Measurements from ENCODE around the gene COMT. TPM values are rescaled to one million over a fixed set of nuclear protein-coding genes. Genes with fewer than 3 reads are reported as not detected.

The COMT gene
- total RNA-seq, 1 donor from 2014 or later, result 145 TPM

DNA sequence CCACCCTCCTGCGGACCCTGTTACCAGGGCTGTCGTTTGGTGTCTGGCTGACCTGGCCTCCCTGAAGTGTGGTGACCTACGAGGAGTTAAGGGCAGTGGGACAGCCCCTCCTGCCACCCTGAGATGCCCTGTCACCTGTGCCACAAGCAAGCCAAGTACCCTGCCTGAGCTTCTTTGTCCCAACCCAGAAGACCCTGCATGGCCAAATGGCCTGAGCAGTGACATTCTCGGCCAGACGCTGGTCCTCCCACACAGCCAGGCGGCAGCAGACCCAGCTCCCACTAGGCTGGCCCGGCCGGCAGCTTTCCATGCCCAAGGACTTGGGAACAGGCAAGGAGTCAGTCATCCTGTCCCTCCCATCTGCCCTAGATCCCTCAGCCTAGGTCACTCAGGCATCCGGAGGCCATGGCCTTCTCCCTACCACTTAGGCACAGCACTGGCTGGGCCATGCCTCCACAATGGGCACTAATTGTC lies 67.5 kb downstream of the COMT start:
- DNase-seq (ENCODE audit: low spot score) (no peak), ATAC-seq (no peak)

DNA sequence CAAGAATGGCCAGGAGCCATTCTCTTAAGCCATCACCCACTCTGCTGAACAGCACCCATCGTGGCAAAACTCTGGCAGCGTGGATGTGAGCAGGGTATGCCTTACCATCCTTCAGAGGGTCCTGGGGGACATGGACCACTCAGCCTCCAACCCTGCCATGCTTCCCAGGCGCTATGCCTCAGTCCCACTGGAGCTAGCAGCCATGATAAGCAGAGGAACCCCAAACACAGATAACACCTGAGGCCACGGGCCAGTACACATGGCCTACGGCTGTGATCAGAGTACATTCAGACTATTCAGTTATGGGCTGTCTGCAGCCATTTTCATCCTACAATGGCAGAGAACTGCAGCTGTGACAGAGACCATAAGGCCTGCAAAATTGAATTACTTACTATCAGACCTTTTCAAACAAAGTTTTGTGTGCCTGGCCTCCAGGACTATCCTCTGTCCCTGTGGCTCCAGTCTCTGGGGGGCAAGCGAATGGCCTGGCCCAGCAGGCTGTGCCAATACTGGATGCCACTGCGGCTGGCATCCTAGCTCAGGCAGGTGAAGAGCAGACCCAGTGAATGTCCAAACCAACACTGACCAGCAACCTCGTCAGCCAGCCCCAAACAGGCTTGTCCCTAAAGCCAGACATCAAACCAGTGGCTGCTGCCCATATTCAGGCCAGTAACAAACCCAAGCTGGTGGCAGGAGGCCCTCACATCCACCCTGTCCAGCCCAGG lies 68.2 kb downstream of the COMT start:
- ATAC-seq (no peak), DNase-seq (ENCODE audit: low spot score) (no peak)

DNA sequence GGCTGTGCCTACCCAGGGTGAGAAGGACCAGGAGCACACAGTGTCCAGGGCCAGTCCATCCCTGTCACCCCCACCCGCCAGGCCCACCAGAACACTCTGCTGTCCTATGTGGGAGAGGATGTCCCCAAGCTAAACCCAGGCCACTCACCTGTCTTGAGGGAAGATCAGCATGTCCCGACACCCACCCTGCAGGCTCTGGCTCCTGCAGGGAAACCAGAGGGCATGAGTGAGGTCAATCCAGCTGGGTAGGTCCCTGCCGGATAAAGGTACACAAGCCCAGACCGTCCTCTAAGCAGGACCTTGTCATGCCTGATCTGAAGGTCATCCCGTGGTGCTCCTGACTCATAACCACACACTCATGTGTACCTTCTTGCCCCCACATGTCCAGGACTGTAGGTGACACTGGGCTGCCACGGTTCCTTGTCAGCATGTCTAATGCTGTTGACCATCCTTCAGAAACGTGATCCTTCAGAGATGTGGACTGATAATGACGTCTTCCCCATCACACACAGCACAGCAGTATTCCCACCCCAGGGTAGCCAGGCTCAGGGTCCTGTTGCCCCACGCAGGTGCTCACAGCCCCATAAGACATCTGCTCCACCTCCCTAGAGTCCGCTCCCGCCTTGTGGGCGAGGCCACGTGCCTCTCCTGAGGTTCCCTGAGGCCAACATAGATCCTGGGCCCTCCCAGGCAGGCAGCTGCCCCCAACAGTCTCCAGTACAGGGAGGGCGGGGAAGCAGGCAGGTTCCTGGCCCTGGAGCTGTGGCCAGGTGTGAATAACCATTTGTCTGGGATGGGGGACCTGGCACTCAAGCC lies 68.9 kb downstream of the COMT start:
- DNase-seq (ENCODE audit: low spot score) (no peak), ATAC-seq (no peak)

DNA sequence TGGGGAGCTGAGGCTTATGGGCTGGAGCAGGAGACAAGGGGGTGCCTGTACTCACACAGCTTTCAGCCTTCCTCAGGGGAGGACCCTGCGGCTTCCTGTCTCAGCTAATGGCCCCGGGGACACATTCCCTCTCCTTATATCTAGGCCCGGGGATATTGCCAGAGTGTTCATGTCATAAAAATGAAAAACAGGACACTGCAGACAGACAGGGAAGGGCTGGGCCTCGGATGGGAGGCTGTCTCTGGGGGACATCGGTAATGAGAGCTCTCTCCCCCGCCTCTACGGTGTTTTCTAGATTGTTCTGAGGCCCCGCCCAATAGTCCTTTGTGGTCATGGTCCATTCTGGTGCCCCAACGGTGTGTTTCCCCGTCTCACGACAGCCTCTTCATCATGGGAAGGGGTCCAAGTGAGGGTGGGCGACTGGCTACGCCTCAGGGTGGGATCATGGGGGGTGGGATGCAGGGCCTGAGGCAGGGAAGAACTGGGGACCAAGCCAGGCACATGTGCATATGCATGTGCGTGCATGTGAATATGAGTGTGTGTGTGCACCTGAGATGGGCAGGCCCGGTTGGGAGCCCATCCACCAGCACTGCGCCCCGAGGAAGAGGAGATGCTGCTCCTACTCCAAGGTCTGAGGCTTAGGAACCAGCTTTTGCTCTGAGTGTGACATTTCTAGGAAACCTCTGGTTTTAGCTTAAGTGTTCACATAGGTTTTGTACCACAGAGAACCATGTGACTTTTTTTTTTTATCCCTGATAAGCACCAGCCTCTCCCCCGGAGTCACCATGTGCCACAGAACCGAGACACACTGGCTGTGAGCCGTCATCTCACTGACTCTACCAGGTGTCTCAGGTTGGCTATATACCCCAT lies 69.8 kb downstream of the COMT start:
- DNase-seq (ENCODE audit: low spot score) (no peak), ATAC-seq (no peak)

DNA sequence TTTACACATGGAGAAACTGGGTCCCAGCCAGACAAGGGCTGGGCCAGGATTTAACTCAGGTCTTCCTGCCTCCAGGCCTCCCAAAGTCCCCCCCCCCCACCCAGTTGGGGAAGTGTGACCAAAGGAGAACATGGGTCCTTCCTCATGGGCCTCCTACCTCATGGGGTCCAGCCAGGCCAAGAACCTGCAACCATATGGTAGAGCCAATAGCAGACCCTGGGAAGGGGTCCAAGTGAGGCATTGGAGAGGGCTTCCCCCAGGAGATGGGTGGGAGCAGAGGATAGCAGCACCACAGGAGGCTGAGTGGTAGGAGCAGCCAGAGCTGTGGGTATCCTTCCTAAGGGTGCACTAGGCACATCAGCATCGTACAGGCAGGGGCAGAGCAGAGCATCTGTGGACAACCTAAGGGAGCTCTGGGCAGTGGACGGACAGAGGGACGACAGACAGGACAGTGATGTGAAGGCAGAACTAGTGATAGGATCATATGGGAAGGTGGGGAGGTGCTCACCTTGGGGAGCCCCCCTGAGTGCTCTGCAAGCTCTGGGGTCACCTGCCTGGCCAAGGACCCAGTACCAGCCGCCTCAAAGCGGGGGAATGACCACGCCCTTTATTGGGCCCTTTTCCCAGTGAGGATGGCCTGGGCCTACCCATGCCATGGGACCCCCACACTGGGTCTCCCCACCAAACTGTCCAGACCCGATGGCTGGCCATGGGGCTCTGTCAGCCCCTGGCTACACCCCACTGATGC lies 70.6 kb downstream of the COMT start:
- ATAC-seq (no peak), DNase-seq (ENCODE audit: low spot score) (no peak)

DNA sequence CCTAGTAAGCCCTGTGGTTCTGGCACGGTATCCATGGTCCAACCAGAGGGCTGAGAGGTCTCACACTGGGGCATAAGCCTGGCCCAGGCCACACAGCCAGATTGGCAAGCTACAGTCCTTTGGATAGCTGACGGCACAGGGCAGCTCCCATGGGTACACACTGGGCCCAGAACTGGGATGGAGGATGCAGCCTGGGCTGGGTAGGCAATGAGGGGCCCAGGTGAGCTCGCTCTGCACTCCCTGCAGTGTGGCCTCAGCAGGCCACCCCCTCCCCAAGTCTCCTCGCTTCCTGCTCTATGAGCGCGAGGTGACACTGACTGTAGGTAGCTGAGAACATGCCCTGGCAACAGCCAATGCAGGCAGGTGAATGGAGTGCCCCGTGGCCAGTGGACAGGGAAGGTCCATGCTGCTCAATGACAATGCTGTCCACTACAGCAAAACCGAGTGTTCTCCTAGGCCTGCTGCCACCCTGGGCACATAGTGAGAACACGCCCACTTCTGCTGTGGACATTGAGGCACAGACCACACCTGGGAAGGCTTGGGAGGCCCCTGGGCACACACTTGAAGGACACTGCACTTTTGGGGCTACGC lies 71.3 kb downstream of the COMT start:
- ATAC-seq (no peak), DNase-seq (ENCODE audit: low spot score) (no peak)

DNA sequence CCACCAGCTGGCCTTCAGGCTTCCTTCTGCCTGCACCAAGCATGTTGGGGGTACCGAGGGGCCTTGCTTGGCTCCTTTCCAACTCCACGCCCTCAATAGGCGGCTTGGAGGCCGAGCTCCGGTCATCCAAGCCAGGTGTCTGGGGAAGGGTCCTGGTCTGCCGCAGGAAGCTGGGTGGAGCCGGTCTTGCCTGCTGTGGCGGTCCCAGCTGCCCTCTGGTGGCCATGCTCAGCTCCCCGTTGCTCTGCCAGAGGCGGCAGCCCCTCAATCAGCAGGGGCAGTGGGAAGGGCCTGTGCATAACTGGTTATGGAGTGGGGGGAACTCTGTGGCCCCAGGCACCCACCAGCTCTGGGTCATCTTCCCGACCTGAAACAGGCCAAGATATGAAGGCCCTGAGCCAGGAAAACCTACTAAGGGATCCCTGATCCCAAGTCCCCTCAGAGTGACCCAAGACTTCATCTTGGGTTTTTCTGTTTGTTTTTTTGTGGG lies 71.9 kb downstream of the COMT start:
- ATAC-seq, result no peak

DNA sequence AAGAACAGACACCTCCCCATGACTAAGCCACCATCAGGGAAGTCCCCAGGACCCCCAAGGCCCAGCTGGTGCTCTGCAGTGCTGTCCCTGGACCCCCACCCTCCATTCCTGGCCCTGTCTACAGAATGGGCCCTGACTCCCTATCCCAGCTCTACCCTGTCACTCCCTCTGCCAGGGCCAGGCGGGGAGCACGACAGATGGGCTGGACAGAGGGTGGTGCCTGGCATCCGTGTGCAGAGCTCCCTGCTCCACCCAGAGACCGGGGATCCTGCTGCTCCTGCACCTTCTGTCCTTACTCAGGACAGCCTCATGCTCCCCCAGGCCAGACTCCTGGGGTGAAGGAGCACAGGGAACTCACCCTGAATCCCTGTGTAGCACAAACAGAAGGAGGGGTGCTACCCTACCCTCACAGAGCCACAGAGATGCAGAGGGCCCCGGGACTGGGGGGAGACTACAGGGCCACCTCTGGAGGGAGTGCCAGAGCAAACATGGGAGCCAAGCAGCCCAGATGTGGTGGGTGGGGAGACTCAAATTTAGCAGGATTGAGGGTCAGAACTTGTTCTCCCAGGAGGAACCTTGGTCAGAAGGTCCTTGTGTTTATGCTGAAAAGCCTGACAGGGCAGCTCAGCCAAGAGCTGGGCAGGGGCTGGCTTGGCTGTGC lies 73.1 kb downstream of the COMT start:
- peak; percentile 59 for ATAC-seq
- DNase-seq (ENCODE audit: low spot score), result no peak

More for the DNA sequence above, 71.9 kb downstream of the COMT start:
- no peak for DNase-seq (ENCODE audit: low spot score)

DNA sequence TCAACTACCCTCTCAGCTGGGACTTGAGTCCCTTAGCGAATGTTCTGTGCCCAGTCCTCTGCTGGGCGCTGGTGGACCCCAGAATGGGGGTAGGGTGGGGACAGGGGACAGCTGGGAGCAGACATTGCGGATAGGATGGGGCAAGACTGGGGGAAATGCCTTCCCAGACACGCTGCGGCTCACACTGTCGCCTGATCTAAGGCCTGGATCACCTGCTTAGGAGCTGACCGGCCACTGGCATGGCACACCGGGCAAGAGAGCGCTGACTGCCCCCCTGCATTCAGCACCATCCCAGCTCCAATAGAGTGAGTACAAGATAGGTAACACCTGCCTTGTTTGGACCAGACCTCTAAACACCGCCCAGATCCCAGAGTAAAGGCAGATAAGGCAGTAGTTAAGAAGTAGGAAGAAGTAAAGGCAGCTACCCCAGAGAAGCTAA lies 73.6 kb downstream of the COMT start:
- ATAC-seq, result peak; percentile 2
- no peak for DNase-seq (ENCODE audit: low spot score)

DNA sequence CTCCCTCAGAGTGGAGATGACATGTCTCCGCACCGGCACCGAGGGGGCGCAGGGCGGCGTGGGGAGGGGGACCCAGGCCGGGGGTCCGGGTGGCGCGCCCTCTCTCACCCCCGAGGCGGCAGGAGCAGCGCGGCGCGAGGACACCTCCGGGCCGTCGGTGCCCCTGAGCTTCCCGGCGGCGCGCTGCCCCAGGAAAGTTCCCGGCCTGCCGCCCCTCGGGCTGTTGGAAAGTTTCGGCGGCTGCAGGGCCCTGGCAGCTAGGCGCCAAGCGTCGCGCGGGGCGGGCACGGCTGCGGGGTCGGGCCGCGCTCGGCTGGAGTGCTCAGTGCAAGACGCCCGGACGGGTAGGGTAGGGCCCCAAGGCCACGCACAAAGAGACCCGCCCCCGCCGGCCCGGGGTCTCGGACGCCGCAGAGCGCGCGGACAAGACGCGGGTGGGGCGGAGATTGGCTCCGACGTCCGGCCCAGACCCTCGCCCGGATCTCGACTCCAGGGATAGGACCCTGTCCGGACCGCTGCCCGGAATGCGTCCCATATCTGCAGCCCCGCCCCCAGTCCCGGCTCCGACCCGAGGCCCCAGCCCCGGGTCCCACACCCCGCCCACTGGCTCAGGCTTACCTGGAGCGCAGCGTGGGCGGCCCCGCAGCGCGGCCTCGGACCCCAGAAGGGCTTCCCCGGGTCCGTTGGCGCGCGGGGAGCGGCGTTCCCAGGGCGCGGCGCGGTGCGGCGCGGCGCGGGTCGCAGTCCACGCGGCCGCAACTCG lies 74.6 kb downstream of the COMT start:
- ATAC-seq (peak; percentile 14), DNase-seq (ENCODE audit: low spot score) (peak; percentile 69)

DNA sequence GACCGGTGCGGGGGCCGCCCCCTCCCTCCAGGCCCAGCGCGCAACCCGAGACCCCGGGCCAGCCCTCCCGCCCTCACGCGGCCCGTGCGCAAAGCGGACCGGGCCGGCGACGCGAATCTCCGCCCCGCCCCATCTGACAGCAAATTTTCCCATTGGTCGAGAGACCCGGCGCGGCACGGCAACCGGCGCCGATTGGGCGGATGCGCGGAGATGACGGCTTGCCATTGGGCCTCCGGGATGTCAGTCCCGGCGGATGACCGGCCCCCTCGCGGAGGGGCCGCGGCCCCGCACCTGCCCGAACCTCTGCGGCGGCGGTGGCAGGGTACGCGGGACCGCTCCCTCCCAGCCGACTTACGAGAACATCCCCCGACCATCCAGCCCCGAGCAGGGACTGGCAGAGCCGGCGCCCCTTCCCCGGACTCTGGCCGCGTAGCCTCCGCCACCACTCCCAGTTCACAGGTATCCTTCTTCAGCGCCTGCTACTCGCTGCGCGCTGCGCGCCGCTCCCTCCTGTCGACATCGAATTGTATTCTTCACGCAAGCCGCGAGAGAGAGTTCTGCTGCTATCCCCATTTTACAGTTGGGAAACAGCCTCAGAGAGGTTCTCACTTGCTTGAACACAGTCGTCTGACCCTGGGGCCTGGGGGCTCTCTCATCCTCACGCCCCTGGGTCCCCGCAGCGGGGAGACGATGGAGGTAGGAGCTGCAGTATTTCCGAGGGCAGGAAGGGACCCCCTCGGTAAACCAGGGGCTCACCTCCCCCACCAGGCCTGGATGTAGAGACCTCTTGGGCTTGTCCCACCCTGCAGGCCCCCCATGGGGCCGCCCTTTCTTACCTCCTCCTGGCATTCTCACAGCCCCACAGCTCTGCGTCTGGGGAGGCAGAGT lies 75.4 kb downstream of the COMT start, which contains the start of gene ARVCF:
Gene ARVCF (minus strand): TSS at position 90 of the 888 bp plus-strand sequence. CDS start 26,029 bp downstream, outside the sequence.
- ATAC-seq (peak; percentile 74), DNase-seq (ENCODE audit: low spot score) (peak; percentile 96)

DNA sequence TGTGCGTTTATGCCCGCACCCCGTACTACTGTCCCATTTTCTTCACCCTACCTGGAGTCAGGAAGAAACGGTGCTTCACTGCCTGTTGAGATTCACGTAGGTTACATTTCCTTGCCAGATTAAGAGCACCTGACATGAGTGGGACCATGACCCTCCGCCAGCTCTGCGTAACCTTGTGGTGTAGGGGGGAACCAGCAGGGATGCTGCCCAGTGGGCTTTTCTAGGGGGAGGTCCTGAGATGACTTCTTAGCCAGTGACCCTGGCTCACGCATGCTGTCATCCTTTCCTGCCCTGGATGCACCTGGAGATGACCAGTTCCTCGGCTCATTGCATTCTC lies 76.0 kb downstream of the COMT start:
- no peak for DNase-seq (ENCODE audit: low spot score)
- ATAC-seq, result no peak

DNA sequence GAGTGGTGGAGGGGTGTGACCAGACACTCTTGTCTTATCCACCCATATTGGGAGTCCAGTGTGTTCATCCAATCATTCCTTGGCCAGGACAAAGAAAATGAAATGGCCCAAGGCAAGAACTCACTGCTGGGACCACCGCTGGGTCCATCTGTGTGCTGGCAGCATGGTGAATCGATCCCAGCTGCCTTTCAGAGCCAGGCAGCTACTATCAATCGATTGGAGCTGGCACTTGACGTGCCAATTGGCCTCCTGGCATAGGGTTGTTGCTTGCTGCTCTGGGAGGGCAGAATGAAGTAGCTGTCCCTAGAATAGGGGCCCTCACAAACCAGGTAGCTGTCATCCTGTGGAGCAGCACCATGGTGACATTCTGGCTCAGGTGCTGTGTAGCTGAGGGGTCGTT lies 76.4 kb downstream of the COMT start:
- DNase-seq (ENCODE audit: low spot score) (no peak), ATAC-seq (no peak)

Data from left lobe of liver (tissue), 2 donors.